ENCODE results near the gene AUTS2. TPM values are rescaled to one million over a fixed set of nuclear protein-coding genes. Genes with fewer than 3 reads are reported as not detected.

Gene AUTS2
- total RNA-seq, 2 experiments from 2014 or later, result 15.2 to 16.3 TPM

DNA sequence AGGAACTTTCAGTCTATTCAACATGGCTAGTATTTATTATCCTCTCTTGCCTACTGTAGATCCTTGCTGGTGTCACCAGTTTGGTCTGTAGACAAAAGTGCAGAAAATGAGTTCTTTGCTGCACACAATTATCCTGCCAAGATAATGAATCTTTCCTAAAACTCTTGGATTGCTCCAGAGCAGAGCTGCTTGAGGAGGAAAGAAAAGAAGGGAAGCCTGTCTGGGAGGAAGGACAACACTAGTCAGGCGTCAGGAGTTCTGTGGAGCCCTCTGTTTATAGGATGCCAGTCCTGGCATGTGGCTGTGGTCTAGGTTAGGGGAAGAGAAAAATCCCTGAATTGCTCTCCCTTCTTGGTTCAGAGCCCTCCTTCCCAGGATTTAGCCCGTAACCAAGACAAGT lies 1103.7 kb downstream of the AUTS2 start:
- Mint-ChIP-seq H3K4me3 (no peak overlapping the region), H3K27me3 (ENCODE audit: low read depth) (peaks cover 4% of the 10 kb centered on the region), H3K4me1 (ENCODE audit: low read depth) (peaks cover 1% of the 10 kb centered on the region), H3K36me3 (ENCODE audit: low read depth) (no peaks in the 10 kb centered on the region), H3K27ac (no peak overlapping the region), H3K9me3 (ENCODE audit: insufficient read depth) (no peaks in the 10 kb centered on the region)
- no peak for ATAC-seq
- POLR2A ChIA-PET, result no interaction called here
- no peak for DNase-seq
- CTCF ChIA-PET, result no interaction called here

DNA sequence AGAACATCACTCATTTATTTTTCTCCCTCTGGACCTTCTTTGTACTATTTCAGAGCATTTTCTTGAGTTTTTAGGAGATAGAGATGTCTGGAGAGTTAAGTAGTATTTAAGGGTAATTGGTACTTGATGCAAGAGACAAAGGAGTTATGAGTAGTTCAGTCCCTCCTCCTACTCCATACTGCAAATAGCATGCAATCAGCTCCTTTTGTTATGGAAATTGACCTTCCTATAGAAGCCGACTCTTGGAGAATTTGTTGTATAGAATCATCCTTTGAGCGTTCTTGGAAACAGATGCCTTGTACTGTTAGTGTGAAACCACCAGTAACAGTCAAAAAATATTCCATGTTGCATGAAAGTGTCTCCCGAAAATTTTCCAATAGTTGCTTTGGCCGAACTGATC lies 1105.5 kb downstream of the AUTS2 start:
- H3K4me3 Mint-ChIP-seq, result no peak overlapping the region
- H3K9me3 Mint-ChIP-seq (ENCODE audit: insufficient read depth), result no peaks in the 10 kb centered on the region
- POLR2A ChIA-PET, result no interaction called here
- H3K27me3 Mint-ChIP-seq (ENCODE audit: low read depth), result no peaks in the 10 kb centered on the region
- no peaks in the 10 kb centered on the region for H3K36me3 Mint-ChIP-seq (ENCODE audit: low read depth)
- CTCF ChIA-PET, result interaction anchor here (1.2 kb wide), 1 partner anchor 19 kb away, joined by 3 read pairs; no protein-coding TSS in a partner anchor
- DNase-seq (no peak), ATAC-seq (no peak)
- H3K27ac Mint-ChIP-seq, result no peak overlapping the region
- H3K4me1 Mint-ChIP-seq (ENCODE audit: low read depth), result no peaks in the 10 kb centered on the region

DNA sequence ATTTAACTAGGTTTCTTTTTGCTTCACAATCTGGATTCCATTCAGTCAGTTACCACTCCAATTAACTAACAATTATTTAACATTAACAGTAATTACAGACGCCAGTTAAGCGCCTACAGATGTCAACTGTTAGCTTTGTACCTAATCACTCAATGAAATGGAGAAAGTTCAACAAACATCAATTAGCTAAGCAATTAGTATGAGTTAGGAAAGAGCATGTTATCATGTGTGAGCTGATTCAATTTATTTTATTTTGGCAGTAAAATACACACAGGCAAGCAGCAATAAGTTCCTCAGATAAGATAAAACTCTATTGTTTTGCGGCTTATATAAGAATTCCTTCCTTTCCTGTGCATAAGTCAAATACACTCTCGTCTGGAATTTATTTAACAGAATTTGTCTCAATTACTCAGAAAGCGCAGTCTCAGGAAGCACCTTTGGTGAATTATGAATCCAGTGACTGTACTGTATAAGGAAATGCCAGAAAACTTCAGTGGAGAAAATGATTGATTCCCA lies 1106.6 kb downstream of the AUTS2 start:
- ChIA-PET POLR2A (no interaction called here), CTCF (no interaction called here)
- no peak for ATAC-seq
- Mint-ChIP-seq H3K4me3 (no peak overlapping the region), H3K36me3 (ENCODE audit: low read depth) (no peaks in the 10 kb centered on the region), H3K27ac (no peak overlapping the region), H3K4me1 (ENCODE audit: low read depth) (no peaks in the 10 kb centered on the region), H3K9me3 (ENCODE audit: insufficient read depth) (no peaks in the 10 kb centered on the region), H3K27me3 (ENCODE audit: low read depth) (no peaks in the 10 kb centered on the region)
- DNase-seq, result no peak

GRCh38 chr7:70706204-70706603 lies 1107.9 kb downstream of the AUTS2 start:
- no peak overlapping the region for H3K4me3 Mint-ChIP-seq
- DNase-seq, result no peak
- ChIA-PET CTCF (interaction anchor here (1.4 kb wide), 1 partner anchor 8 kb away, joined by 7 read pairs; no protein-coding TSS in a partner anchor), POLR2A (no interaction called here)
- ATAC-seq, result no peak
- H3K27ac Mint-ChIP-seq, result no peak overlapping the region
- no peaks in the 10 kb centered on the region for H3K36me3 Mint-ChIP-seq (ENCODE audit: low read depth)
- no peaks in the 10 kb centered on the region for H3K27me3 Mint-ChIP-seq (ENCODE audit: low read depth)
- no peaks in the 10 kb centered on the region for H3K4me1 Mint-ChIP-seq (ENCODE audit: low read depth)
- no peaks in the 10 kb centered on the region for H3K9me3 Mint-ChIP-seq (ENCODE audit: insufficient read depth)

DNA sequence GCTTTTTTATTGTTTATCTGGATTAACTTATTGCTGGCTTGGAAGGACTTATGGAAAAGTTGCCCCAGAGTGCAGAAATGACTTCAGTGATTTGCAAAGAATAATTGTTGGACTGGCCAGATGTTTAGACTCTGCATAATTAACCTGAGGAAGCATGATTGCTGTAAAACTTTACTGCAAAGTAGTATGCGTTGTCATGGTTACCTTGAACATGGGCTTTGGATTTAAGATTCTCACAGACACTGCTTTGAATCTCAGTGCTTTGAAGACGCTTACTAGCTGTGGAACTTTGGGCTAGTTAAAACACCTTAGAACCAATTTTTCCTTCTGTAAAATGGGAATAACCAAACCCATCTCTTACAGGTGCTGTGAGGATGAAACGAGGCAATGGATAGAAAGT lies 1108.4 kb downstream of the AUTS2 start:
- no peak for DNase-seq
- Mint-ChIP-seq H3K4me1 (ENCODE audit: low read depth) (no peaks in the 10 kb centered on the region), H3K36me3 (ENCODE audit: low read depth) (no peaks in the 10 kb centered on the region), H3K27me3 (ENCODE audit: low read depth) (no peaks in the 10 kb centered on the region), H3K27ac (no peak overlapping the region), H3K9me3 (ENCODE audit: insufficient read depth) (no peaks in the 10 kb centered on the region), H3K4me3 (no peak overlapping the region)
- no peak for ATAC-seq
- ChIA-PET POLR2A (no interaction called here), CTCF (interaction anchor here (1.4 kb wide), 1 partner anchor 8 kb away, joined by 7 read pairs; no protein-coding TSS in a partner anchor)

DNA sequence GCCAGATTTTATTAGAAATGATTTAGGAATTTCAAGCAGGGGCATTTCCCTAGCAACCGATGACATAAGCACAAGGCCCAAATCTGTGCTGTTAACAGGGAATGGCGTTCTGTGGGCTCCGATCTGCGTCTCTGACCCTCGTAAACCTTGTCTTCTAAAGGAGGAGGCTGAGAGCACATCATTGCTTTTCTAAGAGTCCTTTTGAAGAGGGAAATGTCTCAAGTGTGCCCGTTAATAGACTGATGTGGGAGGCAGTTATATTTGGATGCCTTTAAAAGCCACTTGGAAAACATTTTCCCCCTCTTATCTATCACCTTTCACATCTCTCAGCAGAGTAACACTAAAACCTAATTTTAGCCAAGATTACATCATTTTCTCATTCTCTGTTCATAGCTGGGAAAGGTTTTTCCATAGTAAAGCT lies 1109.6 kb downstream of the AUTS2 start:
- CTCF ChIA-PET, result interaction anchor here (1.4 kb wide), 1 partner anchor 9 kb away, joined by 7 read pairs; no protein-coding TSS in a partner anchor
- H3K4me1 Mint-ChIP-seq (ENCODE audit: low read depth), result no peaks in the 10 kb centered on the region
- POLR2A ChIA-PET, result no interaction called here
- no peaks in the 10 kb centered on the region for H3K27me3 Mint-ChIP-seq (ENCODE audit: low read depth)
- no peak for ATAC-seq
- H3K27ac Mint-ChIP-seq, result no peak overlapping the region
- H3K9me3 Mint-ChIP-seq (ENCODE audit: insufficient read depth), result no peaks in the 10 kb centered on the region
- no peak overlapping the region for H3K4me3 Mint-ChIP-seq
- H3K36me3 Mint-ChIP-seq (ENCODE audit: low read depth), result no peaks in the 10 kb centered on the region
- DNase-seq, result no peak

DNA sequence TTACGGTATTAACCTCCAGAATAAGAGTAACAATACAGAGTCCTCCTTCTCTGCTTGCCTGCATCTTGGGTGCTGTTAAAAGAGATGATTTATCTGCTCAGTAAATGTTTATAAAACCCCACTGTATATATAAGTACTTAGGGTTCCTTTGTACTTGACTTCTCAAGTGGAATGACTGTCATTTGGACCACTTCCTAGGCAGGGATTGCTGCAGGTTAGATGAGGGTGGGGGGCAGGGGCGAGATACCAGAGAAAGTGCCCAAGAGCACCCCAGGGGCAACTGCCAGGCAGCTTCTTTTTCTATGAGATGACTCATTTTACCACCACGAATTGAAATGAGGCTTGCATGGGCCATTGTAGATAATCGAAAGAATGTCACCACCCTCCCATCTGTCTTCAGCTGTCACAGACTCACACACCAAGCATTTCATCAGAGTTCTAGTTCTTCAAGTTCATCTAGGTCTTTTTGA lies 1111.8 kb downstream of the AUTS2 start:
- no peaks in the 10 kb centered on the region for H3K9me3 Mint-ChIP-seq (ENCODE audit: insufficient read depth)
- no peaks in the 10 kb centered on the region for H3K27me3 Mint-ChIP-seq (ENCODE audit: low read depth)
- H3K4me1 Mint-ChIP-seq (ENCODE audit: low read depth), result no peaks in the 10 kb centered on the region
- ChIA-PET CTCF (no interaction called here), POLR2A (no interaction called here)
- no peak overlapping the region for H3K4me3 Mint-ChIP-seq
- no peak overlapping the region for H3K27ac Mint-ChIP-seq
- ATAC-seq, result no peak
- H3K36me3 Mint-ChIP-seq (ENCODE audit: low read depth), result no peaks in the 10 kb centered on the region
- no peak for DNase-seq

- POLR2A ChIA-PET, result no interaction called here
- Mint-ChIP-seq H3K4me1 (ENCODE audit: low read depth) (no peaks in the 10 kb centered on the region), H3K27me3 (ENCODE audit: low read depth) (no peaks in the 10 kb centered on the region), H3K4me3 (no peak overlapping the region), H3K36me3 (ENCODE audit: low read depth) (no peaks in the 10 kb centered on the region), H3K27ac (no peak overlapping the region), H3K9me3 (ENCODE audit: insufficient read depth) (no peaks in the 10 kb centered on the region)
- DNase-seq, result no peak
- CTCF ChIA-PET, result no interaction called here
- no peak for ATAC-seq
These were observed 1112.4 kb downstream of the AUTS2 start for GRCh38 chr7:70710651-70711050.

GRCh38 chr7:70711452-70711851 lies 1113.2 kb downstream of the AUTS2 start:
- H3K4me1 Mint-ChIP-seq (ENCODE audit: low read depth), result no peaks in the 10 kb centered on the region
- no peak for ATAC-seq
- H3K27ac Mint-ChIP-seq, result no peak overlapping the region
- no peaks in the 10 kb centered on the region for H3K27me3 Mint-ChIP-seq (ENCODE audit: low read depth)
- H3K9me3 Mint-ChIP-seq (ENCODE audit: insufficient read depth), result no peaks in the 10 kb centered on the region
- no peak for DNase-seq
- POLR2A ChIA-PET, result no interaction called here
- H3K36me3 Mint-ChIP-seq (ENCODE audit: low read depth), result no peaks in the 10 kb centered on the region
- H3K4me3 Mint-ChIP-seq, result no peak overlapping the region
- CTCF ChIA-PET, result interaction anchor here (0.7 kb wide), 1 partner anchor 13 kb away, joined by 3 read pairs; no protein-coding TSS in a partner anchor

DNA sequence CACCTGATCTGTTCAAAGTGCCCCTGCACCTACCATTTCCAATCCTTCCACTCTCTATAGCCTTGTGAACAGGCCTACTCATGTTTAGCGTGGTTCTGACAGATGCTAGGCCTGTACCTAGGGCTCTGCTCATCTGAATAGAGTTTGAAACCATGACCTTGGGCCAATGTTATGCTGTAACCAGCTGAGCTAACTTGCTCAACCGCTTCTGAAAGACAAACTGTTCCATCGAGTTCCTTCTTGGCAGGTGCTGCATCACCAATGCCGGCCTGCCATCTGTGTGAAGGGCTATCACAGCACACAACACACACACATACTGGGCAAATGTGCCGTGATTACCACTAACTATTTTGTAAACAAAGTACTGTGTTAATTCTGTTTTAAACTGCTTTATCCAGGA lies 1114.7 kb downstream of the AUTS2 start:
- ATAC-seq (no peak), DNase-seq (no peak)
- no peak overlapping the region for H3K4me3 Mint-ChIP-seq
- H3K4me1 Mint-ChIP-seq (ENCODE audit: low read depth), result no peaks in the 10 kb centered on the region
- POLR2A ChIA-PET, result no interaction called here
- CTCF ChIA-PET, result no interaction called here
- no peaks in the 10 kb centered on the region for H3K36me3 Mint-ChIP-seq (ENCODE audit: low read depth)
- H3K9me3 Mint-ChIP-seq (ENCODE audit: insufficient read depth), result no peaks in the 10 kb centered on the region
- H3K27ac Mint-ChIP-seq, result no peak overlapping the region
- H3K27me3 Mint-ChIP-seq (ENCODE audit: low read depth), result no peaks in the 10 kb centered on the region

DNA sequence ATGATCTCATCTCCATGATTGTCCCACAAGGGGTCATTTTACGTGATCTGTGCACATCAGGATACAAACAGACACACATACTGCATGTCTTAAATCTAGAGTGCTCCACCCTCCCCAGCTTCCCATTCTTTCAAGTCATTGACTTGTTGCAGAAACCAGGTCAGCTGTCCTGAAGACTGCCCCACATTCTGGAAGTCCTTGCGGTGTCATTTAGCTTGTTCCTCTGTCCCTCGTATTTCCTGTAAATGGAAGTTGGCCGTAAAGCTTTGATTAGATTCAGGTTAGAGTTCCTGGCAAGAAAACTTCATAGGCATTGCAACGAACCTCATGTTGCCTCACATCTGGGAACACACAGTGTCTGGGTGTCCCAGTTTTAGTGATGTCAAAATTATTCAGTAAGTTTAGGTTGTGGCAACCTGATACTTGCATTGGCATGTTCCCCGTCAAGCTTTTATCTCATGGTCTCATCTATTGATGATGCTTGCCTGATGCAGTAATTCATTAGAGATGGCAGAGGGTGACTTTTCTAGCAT lies 1116.3 kb downstream of the AUTS2 start:
- H3K27ac Mint-ChIP-seq, result no peak overlapping the region
- no peak for DNase-seq
- H3K27me3 Mint-ChIP-seq (ENCODE audit: low read depth), result no peaks in the 10 kb centered on the region
- no peak overlapping the region for H3K4me3 Mint-ChIP-seq
- H3K4me1 Mint-ChIP-seq (ENCODE audit: low read depth), result no peaks in the 10 kb centered on the region
- H3K9me3 Mint-ChIP-seq (ENCODE audit: insufficient read depth), result no peaks in the 10 kb centered on the region
- no peak for ATAC-seq
- no peaks in the 10 kb centered on the region for H3K36me3 Mint-ChIP-seq (ENCODE audit: low read depth)
- ChIA-PET POLR2A (no interaction called here), CTCF (interaction anchor here (0.9 to 1.0 kb wide), 2 partner anchors 9 to 16 kb away, joined by 3 to 4 read pairs; no protein-coding TSS in a partner anchor)

DNA sequence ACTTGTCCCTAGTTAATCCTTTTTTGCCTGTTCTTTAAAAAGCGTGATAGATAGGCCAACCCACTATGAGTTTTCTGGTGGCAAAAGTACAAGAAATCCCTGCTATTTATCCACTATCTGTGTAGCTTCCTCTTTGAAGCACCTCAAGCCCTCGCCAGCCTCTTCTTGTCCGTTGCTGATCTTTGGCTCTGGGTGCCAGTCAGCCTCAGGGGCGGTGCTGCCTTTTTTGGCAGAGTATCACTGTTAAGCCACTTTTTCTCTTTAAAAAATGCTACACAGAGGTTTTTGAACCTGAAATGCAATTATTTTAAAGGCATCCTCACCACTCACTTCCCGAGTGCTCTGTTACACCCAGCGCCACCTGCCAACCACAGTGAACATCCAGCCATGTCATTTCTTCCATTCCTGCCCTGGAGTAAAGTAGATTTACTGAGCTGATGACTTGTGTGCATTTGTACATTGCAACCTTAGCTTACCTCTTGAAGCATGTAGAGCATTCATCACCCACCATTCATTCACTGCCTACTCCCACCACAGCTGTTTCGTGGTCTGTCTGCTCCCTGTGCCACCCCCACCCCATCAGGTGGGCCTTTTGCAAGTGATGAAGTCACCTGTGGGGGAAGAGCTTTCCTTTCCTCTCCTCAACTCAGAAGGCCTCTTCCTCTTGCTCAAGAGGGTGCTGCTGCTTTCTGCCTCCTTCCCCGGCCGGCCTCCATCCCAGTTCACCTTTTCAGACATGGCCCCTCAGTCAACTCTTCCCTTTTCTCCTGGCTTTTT lies 1119.5 kb downstream of the AUTS2 start:
- ChIA-PET CTCF (no interaction called here), POLR2A (no interaction called here)
- ATAC-seq (no peak), DNase-seq (no peak)
- no peak overlapping the region for H3K4me3 Mint-ChIP-seq
- peaks cover 2% of the 10 kb centered on the region for H3K4me1 Mint-ChIP-seq (ENCODE audit: low read depth)
- H3K27ac Mint-ChIP-seq, result no peak overlapping the region
- H3K36me3 Mint-ChIP-seq (ENCODE audit: low read depth), result no peaks in the 10 kb centered on the region
- no peaks in the 10 kb centered on the region for H3K27me3 Mint-ChIP-seq (ENCODE audit: low read depth)
- H3K9me3 Mint-ChIP-seq (ENCODE audit: insufficient read depth), result no peaks in the 10 kb centered on the region

Data from activated CD8-positive, alpha-beta T cell treated with anti-CD3 and anti-CD28 coated beads, Interleukin-2, amount 10 ng/mL, durations not matched to agents 7 days and 5 days (primary cell).